Osteocyte (in vitro differentiated cells): ENCODE results near the gene LHX6. TPM values are rescaled to one million over a fixed set of nuclear protein-coding genes. Genes with fewer than 3 reads are reported as not detected.

Experiments
- DNase-seq: peaks from one replicate; pipeline ENCODE4 v3.0.0; 2021; ENCODE audit warnings: mixed read lengths; ENCODE audit not compliant: unreplicated experiment; ENCODE audit errors: extremely low spot score
- H3K27ac Mint-ChIP-seq: one replicate; pipeline ENCODE4 v1.8.0; 2021; ENCODE audit warnings: mild to moderate bottlenecking, mixed read lengths; ENCODE audit not compliant: unreplicated experiment
- H3K27me3 Mint-ChIP-seq: one replicate; pipeline ENCODE4 v1.8.0; 2021; ENCODE audit warnings: mixed read lengths; ENCODE audit not compliant: unreplicated experiment
- H3K36me3 Mint-ChIP-seq: one replicate; pipeline ENCODE4 v1.8.0; 2021; ENCODE audit warnings: mixed read lengths; ENCODE audit not compliant: unreplicated experiment
- H3K4me1 Mint-ChIP-seq: one replicate; pipeline ENCODE4 v1.8.0; 2021; ENCODE audit warnings: mixed read lengths; ENCODE audit not compliant: unreplicated experiment
- H3K4me3 Mint-ChIP-seq: one replicate; pipeline ENCODE4 v1.8.0; 2021; ENCODE audit warnings: mild to moderate bottlenecking, moderate library complexity, mixed read lengths; ENCODE audit not compliant: unreplicated experiment
- H3K9me3 Mint-ChIP-seq: one replicate; pipeline ENCODE4 v1.8.0; 2021; ENCODE audit warnings: mixed read lengths; ENCODE audit not compliant: unreplicated experiment
- CTCF ChIP-seq: fragments of 200-600 bp; sonication (generic); IDR thresholded peaks from 2 replicates; pipeline ENCODE4 v1.5.0; 2021; ENCODE audit warnings: antibody characterized with exemption, mild to moderate bottlenecking, moderate library complexity
- total RNA-seq: library from RNA; stranded (reverse); gene quantifications from 2 replicates; pipeline ENCODE4 v1.2.1, GENCODE V29; 2021

The LHX6 gene
- total RNA-seq, 1 donor from 2014 or later: not detected

DNA sequence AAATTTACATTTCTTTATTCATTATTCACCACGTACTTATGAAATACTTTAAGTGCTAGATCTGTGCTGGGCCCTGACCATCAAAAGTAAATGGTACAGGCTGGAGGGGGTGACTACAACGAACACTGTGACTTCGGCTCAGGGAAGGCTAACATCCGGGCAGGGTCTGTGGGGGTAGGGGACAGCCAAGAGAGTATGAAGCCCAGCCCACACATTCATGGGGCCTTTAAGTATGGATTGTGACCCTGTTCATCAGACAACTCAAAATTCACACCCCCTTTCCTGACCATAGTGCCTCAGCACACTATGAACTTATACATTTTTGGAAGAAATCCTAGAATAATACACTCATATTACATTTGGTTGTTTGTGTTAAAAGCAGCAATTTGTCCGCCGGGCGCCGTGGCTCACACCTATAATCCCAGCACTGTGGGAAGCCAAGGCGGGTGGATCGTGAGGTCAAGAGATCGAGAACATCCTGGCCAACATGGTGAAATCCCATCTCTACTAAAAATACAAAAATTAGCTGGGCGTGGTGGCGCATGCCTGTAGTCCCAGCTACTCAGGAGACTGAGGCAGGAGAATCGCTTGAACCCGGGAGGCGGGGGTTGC is 35.7 kb downstream of the LHX6 start:
- Mint-ChIP-seq H3K27me3 (peaks cover 45% of the 10 kb centered on the region), H3K36me3 (no peaks in the 10 kb centered on the region), H3K4me1 (peaks cover 6% of the 10 kb centered on the region), H3K4me3 (no peak overlapping the region), H3K9me3 (no peaks in the 10 kb centered on the region), H3K27ac (no peak overlapping the region)
- no peak for DNase-seq
- TF ChIP-seq CTCF: no peak

- Mint-ChIP-seq H3K36me3 (no peaks in the 10 kb centered on the region), H3K27ac (no peak overlapping the region), H3K4me1 (peaks cover 6% of the 10 kb centered on the region), H3K27me3 (peaks cover 45% of the 10 kb centered on the region), H3K4me3 (no peak overlapping the region), H3K9me3 (no peaks in the 10 kb centered on the region)
- DNase-seq: no peak
- peak; percentile 10 for TF ChIP-seq CTCF
Measured at GRCh38 chr9:122192261-122192875, 36.4 kb downstream of the LHX6 start.

- H3K4me1 Mint-ChIP-seq: peaks cover 6% of the 10 kb centered on the region
- no peak overlapping the region for H3K27ac Mint-ChIP-seq
- H3K9me3 Mint-ChIP-seq: no peaks in the 10 kb centered on the region
- H3K36me3 Mint-ChIP-seq: no peaks in the 10 kb centered on the region
- H3K27me3 Mint-ChIP-seq: peaks cover 37% of the 10 kb centered on the region
- TF ChIP-seq CTCF: no peak
- H3K4me3 Mint-ChIP-seq: no peak overlapping the region
- DNase-seq: no peak
Measured at GRCh38 chr9:122191584-122191983, 37.2 kb downstream of the LHX6 start.

DNA sequence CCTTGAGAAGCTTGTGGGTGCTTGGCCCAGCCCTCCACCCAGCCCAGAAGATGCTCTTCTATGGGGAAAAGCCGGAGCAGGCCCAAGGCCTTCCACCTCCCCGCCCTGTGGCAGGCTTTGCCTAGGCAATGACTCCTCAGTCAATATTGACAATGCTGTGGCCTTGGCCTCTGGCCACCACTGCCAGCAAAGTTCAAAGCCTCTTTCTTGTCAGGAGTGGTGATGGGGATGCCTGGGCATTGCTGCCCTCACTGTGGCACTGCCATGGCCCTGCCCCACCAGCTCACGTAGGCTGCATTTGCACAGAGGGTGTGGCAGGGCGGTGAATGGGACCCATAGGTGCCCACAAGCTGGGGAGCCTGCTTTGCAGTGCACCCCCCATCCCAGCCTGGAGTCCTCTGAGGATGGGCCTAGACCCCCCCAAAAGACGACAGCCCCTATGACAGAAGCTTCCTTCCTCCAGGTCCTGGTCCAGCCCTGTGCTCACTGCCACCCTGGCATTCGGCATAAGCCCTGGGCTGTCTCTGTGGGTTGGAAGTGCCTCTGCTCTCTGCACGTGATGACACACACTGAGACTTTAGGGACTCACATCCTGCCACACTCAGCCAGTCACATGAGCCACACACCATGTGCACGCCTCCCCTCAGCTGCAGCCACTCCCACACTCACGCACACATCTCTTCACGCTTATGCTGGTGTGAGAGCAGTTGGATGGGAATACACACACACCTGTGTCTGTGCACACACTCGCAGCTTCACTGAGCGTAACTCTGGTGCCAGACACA is 38.0 kb downstream of the LHX6 start:
- Mint-ChIP-seq H3K4me1 (peaks cover 6% of the 10 kb centered on the region), H3K27ac (no peak overlapping the region), H3K9me3 (no peaks in the 10 kb centered on the region), H3K27me3 (peaks cover 37% of the 10 kb centered on the region), H3K36me3 (no peaks in the 10 kb centered on the region), H3K4me3 (no peak overlapping the region)
- DNase-seq: no peak
- TF ChIP-seq CTCF: no peak

DNA sequence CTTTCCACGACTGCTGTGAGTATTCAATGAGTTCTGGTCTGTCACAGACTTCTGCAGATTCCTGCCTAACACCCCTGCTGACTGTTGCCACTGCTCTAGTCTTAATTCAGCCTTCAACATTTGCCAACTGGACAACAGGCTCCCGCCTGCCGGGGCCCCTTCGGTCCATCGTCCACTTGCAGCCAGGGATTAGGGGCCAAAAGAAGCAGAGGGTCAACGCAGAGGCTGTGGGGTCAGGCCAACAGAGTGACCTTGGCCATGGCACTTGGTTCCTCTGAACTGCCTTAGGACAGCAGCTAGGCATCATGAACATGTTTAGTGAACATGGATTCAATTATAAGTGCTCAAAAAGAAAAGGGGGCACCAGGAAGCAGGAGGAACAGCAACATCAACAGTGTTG is 40.4 kb downstream of the LHX6 start:
- peaks cover 6% of the 10 kb centered on the region for H3K4me1 Mint-ChIP-seq
- no peak overlapping the region for H3K27ac Mint-ChIP-seq
- H3K27me3 Mint-ChIP-seq: peaks cover 31% of the 10 kb centered on the region
- no peak overlapping the region for H3K4me3 Mint-ChIP-seq
- no peaks in the 10 kb centered on the region for H3K9me3 Mint-ChIP-seq
- no peaks in the 10 kb centered on the region for H3K36me3 Mint-ChIP-seq
- no peak for DNase-seq
- no peak for TF ChIP-seq CTCF
